ENCODE measurements around the gene CCNJL. TPM values are rescaled to one million over a fixed set of nuclear protein-coding genes. Genes with fewer than 3 reads are reported as not detected.

CCNJL gene
- total RNA-seq, 1 donor from 2014 or later: 9.4 TPM

- H3K27me3 Mint-ChIP-seq (ENCODE audit: insufficient read depth, low read depth): peaks cover 4% of the 10 kb centered on the region
- no peaks in the 10 kb centered on the region for H3K36me3 Mint-ChIP-seq
- Histone ChIP-seq H3K4me2 (no peak overlapping the region), H3K79me2 (ENCODE audit: low read depth) (no peaks in the 10 kb centered on the region), H2AFZ (replicated peaks) (no peak overlapping the region), H3K36me3 (no peaks in the 10 kb centered on the region), H3K27ac (no peak overlapping the region), H3K4me3 (no peak overlapping the region), H3K27me3 (no peaks in the 10 kb centered on the region), H3F3A (ENCODE audit: low read depth) (no peaks in the 10 kb centered on the region), H3K9me3 (ENCODE audit: low read depth) (no peaks in the 10 kb centered on the region), H3K4me1 (no peaks in the 10 kb centered on the region), H4K20me1 (ENCODE audit: low read depth) (no peaks in the 10 kb centered on the region), H3K9ac (no peak overlapping the region)
- no peaks in the 10 kb centered on the region for H3K9me3 Mint-ChIP-seq
- no peak for TF ChIP-seq EZH2phosphoT487 (IDR thresholded peaks at IDR 0.05)
- no peak for TF ChIP-seq CTCF (IDR thresholded peaks at IDR 0.05)
- no peak for TF ChIP-seq EZH2 (IDR thresholded peaks at IDR 0.05)
- no peak overlapping the region for H3K27ac Mint-ChIP-seq
- H3K4me3 Mint-ChIP-seq: no peak overlapping the region
- H3K4me1 Mint-ChIP-seq: no peaks in the 10 kb centered on the region
- DNase-seq (ENCODE audit: low spot score): no peak
Observed at GRCh38 chr5:160221082-160221481, 91.3 kb downstream of the CCNJL start.

- Mint-ChIP-seq H3K9me3 (no peaks in the 10 kb centered on the region), H3K4me3 (no peak overlapping the region), H3K27me3 (ENCODE audit: insufficient read depth, low read depth) (peaks cover 4% of the 10 kb centered on the region), H3K36me3 (no peaks in the 10 kb centered on the region), H3K27ac (no peak overlapping the region), H3K4me1 (no peaks in the 10 kb centered on the region)
- no peak for DNase-seq (ENCODE audit: low spot score)
- Histone ChIP-seq H3F3A (ENCODE audit: low read depth) (no peaks in the 10 kb centered on the region), H2AFZ (replicated peaks) (no peak overlapping the region), H3K9ac (no peak overlapping the region), H3K27ac (no peak overlapping the region), H3K9me3 (ENCODE audit: low read depth) (no peaks in the 10 kb centered on the region), H3K4me2 (no peak overlapping the region), H3K4me1 (no peaks in the 10 kb centered on the region), H3K4me3 (no peak overlapping the region), H3K79me2 (ENCODE audit: low read depth) (no peaks in the 10 kb centered on the region), H3K36me3 (no peaks in the 10 kb centered on the region), H3K27me3 (no peaks in the 10 kb centered on the region), H4K20me1 (ENCODE audit: low read depth) (no peaks in the 10 kb centered on the region)
- no peak for TF ChIP-seq EZH2phosphoT487 (IDR thresholded peaks at IDR 0.05)
- no peak for TF ChIP-seq CTCF (IDR thresholded peaks at IDR 0.05)
- TF ChIP-seq EZH2 (IDR thresholded peaks at IDR 0.05): no peak
Observed at GRCh38 chr5:160219356-160219755, 93.0 kb downstream of the CCNJL start.

GRCh38 chr5:160213537-160213936 is 98.8 kb downstream of the CCNJL start:
- Histone ChIP-seq H3F3A (ENCODE audit: low read depth) (no peaks in the 10 kb centered on the region), H3K27ac (no peak overlapping the region), H3K9ac (no peak overlapping the region), H3K27me3 (no peaks in the 10 kb centered on the region), H3K4me3 (no peak overlapping the region), H3K36me3 (no peaks in the 10 kb centered on the region), H3K79me2 (ENCODE audit: low read depth) (no peaks in the 10 kb centered on the region), H4K20me1 (ENCODE audit: low read depth) (no peaks in the 10 kb centered on the region), H2AFZ (replicated peaks) (peak overlapping the region; percentile 46), H3K4me1 (no peaks in the 10 kb centered on the region), H3K4me2 (no peak overlapping the region), H3K9me3 (ENCODE audit: low read depth) (no peaks in the 10 kb centered on the region)
- H3K4me1 Mint-ChIP-seq: peaks cover 16% of the 10 kb centered on the region
- DNase-seq (ENCODE audit: low spot score): no peak
- H3K36me3 Mint-ChIP-seq: no peaks in the 10 kb centered on the region
- TF ChIP-seq CTCF (IDR thresholded peaks at IDR 0.05) (no peak), EZH2 (IDR thresholded peaks at IDR 0.05) (no peak), EZH2phosphoT487 (IDR thresholded peaks at IDR 0.05) (no peak)
- H3K27ac Mint-ChIP-seq: no peak overlapping the region
- no peaks in the 10 kb centered on the region for H3K9me3 Mint-ChIP-seq
- H3K4me3 Mint-ChIP-seq: no peak overlapping the region
- peaks cover 3% of the 10 kb centered on the region for H3K27me3 Mint-ChIP-seq (ENCODE audit: insufficient read depth, low read depth)
